Left ventricle myocardium superior (tissue), 1 donor: ENCODE measurements around the gene ITGAL. TPM values are rescaled to one million over a fixed set of nuclear protein-coding genes. Genes with fewer than 3 reads are reported as not detected.
A peak's percentile ranks its signal among the peaks of the same experiment; 100 is the strongest.
"Not testable (repeated sequence)": the region's sequence is repeated elsewhere in the genome, so short reads cannot be mapped to it uniquely, and the experiment has no call there.

Source experiments
- ATAC-seq: fragments of 200-7000 bp; cut with Tn5 transposase; one replicate; pipeline ENCODE4 v1.9.1; 2020; ENCODE audit warnings: mild to moderate bottlenecking, moderate library complexity
- DNase-seq: peaks from one replicate; pipeline ENCODE4 v3.0.0-alpha.2; 2020
- intact Hi-C: fragments of 100-400 bp; cut with micrococcal nuclease; formaldehyde crosslinking; loops from one replicate; pipeline ENCODE4 v1.11.0; 2022
- total RNA-seq: library from RNA; stranded (reverse); fragmentation: NEBNext Ultra II Directional; extraction: Animal tissue kit (Norgen Biotek cat#: 25700); gene quantifications from one replicate; pipeline ENCODE4 v1.2.1, GENCODE V29; 2021
- donor health status: DM: no; HTN: yes; CAD: no; lungs with severe emphysema.

ITGAL gene
- total RNA-seq, 1 donor from 2014 or later = 3.3 TPM

GRCh38 chr16:30456302-30456701 lies 16.2 kb upstream of the ITGAL start:
- intact Hi-C loops = no loop called here
- DNase-seq = no peak
- ATAC-seq = no peak

GRCh38 chr16:30457256-30457655 lies 15.3 kb upstream of the ITGAL start:
- ATAC-seq = peak; percentile 96
- DNase-seq = peak; percentile 50
- intact Hi-C loops = no loop called here

DNA sequence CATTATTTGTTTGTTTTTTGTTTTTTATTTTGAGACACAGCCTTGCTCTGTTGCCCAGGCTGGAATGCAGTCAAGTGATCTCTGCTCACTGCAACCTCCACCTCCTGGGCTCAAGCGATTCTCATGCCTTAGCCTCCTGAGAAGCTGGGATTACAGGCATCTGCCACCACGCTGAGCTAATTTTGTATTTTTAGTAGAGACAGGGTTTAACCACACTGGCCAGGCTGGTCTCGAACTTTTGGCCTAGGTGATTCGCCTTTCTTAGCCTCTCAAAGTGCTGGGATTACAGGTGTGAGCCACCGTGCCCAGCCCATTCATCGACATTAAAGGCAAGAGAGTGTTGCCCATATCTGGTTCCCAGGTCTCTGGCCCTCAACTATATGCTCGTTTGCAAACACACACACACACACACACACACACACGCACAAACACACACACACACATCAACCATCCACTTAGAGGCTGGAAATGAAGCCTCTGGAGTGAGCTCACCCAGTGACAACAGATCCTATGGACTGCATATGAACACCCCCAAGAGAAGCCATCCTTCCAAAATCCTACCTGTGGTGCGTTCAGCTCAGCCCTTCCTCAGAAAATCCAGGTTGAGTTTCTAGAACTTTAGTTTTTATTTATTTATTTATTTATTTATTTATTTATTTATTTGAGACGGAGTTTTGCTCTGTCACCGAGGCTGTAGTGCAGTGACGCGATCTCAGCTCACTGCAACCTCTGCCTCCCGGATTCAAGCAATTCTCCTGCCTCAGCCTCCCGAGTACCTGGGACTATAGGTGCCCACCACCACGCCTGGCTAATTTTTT lies 14.6 kb upstream of the ITGAL start:
- ATAC-seq = no peak
- intact Hi-C loops = no loop called here
- no peak for DNase-seq

DNA sequence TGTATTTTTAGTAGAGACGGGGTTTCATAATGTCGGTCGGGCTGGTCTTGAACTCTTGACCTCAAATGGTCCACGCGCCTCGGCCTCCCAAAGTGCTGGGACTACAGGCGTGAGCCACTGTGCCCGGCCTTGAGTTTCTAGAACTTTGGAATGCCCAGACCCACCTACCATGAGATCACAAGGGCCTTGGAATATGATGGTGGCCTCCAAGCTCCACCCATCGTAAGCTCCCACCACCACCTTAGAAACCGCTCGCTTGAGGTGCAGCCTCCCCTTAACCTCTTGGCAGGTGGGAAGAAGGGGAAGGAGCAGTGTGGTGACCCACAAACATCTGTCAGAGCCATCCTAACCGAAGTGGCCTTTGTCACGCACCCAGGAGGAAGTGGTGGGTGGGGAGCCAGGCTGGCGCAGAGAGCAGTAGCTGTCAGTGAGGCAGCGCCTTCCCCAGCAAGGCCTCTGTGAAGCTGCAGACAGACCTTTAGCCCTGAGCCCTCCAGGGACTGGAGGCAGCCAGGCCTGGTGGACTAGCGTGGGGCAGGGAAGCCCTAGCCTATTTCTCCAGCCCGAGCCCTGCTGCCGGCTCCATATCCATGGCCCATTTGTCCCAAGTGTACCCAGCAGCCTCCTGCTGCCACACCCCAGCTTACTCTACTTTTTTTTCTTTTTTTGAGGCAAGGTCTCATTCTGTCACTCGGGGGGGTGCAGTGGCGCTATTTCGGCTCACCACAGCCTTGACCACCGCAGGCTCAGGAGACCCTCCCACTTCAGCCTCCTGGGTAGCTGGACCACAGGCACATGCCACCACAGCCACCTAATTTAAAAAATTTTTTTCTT lies 13.8 kb upstream of the ITGAL start:
- DNase-seq = peak; percentile 61
- peak; percentile 55 for ATAC-seq
- intact Hi-C loops = no loop called here

DNA sequence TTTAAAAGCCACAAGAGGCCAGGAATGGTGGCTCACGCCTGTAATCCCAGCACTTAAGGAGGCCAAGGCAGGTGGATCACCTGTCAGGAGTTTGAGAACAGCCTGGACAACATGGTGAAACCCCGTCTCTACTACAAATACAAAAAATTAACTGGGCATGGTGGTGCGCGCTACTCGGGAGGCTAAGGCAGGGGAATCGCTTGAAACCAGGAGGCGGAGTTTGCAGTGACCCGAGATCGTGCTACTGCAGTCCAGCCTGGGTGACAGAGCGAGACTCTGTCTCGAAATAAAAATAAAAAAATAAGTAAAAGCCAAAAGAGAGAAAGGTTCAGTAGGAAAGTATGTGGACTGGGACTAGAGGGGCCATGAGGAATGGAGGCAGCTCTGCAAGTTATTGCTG lies 13.1 kb upstream of the ITGAL start:
- no peak for DNase-seq
- intact Hi-C loops = no loop called here
- no peak for ATAC-seq

GRCh38 chr16:30461426-30461825 lies 11.1 kb upstream of the ITGAL start:
- DNase-seq, ATAC-seq, intact Hi-C loops: not testable (repeated sequence)

DNA sequence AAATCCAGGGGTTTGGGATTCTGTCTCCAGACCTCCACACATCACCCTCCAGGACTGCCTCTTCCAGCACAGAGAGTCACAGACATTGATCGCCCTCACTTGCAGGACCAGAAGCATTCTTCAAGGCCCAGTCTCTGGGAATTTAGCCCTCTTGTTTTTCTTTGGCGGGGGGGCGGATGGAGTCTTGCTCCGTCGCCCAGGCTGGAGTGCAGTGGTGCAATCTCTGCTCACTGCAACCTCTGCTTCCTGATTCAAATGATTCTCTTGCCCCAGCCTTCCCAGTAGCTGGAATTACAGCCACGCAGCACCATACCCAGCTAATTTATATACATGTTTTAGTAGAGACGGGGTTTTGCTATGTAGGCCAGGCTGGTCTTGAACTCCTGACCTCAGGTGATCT lies 8.5 kb upstream of the ITGAL start:
- ATAC-seq = no peak
- intact Hi-C loops = no loop called here
- DNase-seq = no peak

GRCh38 chr16:30470170-30470512 lies 2.4 kb upstream of the ITGAL start:
- DNase-seq (no peak), ATAC-seq (no peak)
- intact Hi-C loops = no loop called here

DNA sequence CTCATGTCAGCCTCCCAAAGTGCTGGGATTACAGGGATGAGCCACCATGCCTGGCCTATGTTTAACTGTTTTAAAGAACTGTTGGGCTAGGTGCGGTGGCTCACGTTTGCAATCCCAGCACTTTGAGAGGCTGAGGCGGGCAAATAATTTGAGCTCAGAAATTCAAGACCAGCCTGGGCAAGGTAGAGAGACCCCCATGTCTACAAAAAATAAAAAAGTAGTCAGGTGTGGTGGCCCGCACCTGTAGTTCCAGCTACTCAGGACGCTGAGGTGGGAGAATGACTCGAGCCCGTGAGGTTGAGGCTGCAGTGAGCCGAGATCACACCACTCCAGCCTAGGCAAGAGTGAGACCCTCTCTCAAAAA lies 1.9 kb upstream of the ITGAL start:
- intact Hi-C loops = no loop called here
- no peak for ATAC-seq

GRCh38 chr16:30473231-30474073 lies 910 bp downstream of the ITGAL start:
- intact Hi-C loops = no loop called here
- peak; percentile 27 for ATAC-seq
- DNase-seq = peak; percentile 33

More for the DNA sequence above, 1.9 kb upstream of the ITGAL start:
- no peak for DNase-seq

DNA sequence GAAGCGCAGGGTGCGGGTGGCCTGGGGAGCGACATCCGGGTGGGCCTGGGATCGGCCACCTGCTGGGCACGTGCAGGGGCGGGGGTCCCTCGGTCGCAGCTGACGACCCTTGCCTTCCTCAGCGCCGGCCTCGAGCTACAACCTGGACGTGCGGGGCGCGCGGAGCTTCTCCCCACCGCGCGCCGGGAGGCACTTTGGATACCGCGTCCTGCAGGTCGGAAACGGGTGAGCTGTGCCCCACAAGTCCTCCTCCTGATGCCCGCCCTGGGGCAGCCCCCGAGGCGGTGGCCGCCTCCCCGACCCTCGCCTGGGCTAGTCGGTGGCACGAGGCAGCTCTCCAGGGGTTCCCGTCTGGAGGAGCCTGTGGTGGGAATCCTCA lies 1.5 kb downstream of the ITGAL start:
- DNase-seq (no peak), ATAC-seq (no peak)
- intact Hi-C loops = no loop called here

DNA sequence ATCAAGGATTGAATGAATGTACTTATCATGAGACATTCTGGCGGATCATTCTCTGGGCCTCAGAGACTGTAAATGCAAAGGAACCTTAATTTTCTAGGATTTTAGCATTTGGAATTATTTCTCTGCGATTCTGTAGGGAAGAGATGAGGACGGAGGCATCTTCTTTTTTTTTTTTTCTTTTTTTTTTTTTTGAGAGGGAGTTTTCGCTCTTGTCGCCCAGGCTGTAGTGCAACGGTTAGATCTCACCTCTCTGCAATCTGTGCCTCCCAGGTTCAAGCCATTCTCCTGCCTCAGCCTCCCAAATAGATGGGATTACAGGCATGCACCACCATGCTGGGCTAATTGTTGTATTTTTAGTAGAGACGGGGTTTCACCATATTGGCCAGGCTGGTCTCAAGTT lies 2.1 kb downstream of the ITGAL start:
- ATAC-seq = no peak
- intact Hi-C loops = no loop called here
- no peak for DNase-seq

GRCh38 chr16:30476991-30477390 lies 4.4 kb downstream of the ITGAL start:
- intact Hi-C loops = no loop called here
- ATAC-seq = no peak
- no peak for DNase-seq

DNA sequence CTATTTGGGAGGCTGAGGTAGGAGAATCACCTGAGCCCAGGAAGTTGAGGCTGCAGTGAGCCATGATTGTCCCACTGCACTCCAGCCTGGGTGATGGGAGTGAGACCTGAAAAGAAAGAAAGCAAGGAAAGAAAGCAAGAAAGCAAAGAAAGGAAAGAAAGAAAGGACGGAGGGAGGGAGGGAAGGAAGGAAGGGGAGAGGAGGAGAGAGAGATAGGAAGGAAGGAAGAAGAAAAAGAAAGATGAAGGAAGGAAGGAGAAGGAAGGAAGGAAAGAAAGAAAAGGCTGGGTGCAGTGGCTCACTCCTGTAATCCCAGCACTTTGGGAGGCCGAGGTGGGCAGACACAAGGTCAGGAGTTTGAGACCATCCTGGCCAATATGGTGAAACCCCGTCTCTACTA lies 5.2 kb downstream of the ITGAL start:
- intact Hi-C loops, DNase-seq, ATAC-seq: not testable (repeated sequence)

GRCh38 chr16:30478766-30479478 lies 6.4 kb downstream of the ITGAL start:
- DNase-seq (no peak), ATAC-seq (no peak)
- intact Hi-C loops = no loop called here

GRCh38 chr16:30481381-30481780 lies 8.8 kb downstream of the ITGAL start:
- ATAC-seq (no peak), DNase-seq (no peak)
- intact Hi-C loops = no loop called here

DNA sequence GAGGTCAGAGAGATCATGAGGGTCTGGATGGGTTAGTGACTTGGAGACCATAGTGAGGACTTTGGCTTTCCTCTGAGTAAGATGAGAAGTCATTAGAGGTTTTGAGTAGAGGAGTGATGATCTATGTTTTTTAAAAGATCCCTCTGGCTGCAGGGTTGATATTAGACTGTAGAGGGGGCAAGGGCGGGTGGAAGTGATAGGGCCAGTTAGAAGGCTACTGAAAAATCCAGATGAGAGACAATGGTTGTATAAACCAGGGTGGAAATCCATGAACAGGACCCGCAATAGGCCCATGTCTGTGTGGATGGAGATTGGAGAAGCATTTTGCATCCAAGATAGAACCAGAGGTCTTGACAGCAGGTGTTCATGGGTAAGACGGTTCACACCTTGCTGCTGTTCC lies 9.8 kb downstream of the ITGAL start:
- intact Hi-C loops = no loop called here
- ATAC-seq = no peak
- DNase-seq = no peak

DNA sequence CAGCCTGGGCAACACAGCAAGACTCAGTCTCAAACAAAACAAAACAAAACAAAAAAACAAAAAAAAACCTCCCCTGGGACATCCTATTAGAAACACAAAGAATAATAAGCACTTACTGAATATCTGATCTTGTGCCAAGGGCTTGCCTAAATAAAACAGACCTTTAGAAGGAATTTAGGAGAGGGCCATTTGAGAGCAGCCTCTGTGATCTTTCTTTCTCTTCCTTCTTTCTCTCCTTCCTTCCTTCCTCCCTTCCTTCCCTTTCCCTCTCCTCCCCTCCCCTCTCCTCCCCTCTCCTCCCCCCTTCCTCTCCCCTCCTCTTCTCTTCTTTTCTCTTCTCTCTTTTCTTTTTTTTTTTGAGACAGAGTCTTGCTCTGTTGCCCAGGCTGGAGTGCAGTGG lies 12.3 kb downstream of the ITGAL start:
- intact Hi-C loops = no loop called here
- ATAC-seq (no peak), DNase-seq (no peak)

DNA sequence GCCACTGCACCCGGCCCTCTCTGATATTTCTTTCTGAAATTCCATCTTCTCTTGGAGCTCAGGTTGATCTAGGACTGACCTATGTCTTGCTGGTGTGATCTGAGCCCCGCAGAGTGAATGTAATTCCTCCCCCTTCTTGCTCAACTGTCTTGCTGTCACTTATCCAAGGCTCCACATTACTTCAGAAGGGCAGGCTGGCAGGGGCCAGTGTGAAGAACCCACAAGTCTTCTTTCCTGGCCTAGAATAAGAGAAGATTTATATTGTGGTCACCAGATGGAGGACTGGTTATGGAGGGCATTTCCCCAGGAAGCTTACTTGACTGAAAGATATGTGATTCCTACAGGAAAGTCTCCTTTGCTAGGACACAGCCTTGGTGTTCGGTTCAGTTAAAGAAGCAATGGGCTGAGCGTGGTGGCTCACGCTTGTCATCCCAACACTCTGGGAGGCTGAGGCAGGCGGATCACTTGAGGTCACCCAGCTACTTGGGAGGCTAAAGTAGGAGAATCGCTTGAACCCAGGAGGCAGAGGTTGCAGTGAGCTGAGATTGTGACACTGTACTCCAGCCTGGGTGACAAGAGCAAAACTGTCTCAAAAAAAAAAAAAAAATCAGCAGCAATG lies 13.4 kb downstream of the ITGAL start:
- DNase-seq (no peak), ATAC-seq (no peak)
- intact Hi-C loops = no loop called here
